ENCODE data around the gene FSD1L. TPM values are rescaled to one million over a fixed set of nuclear protein-coding genes. Genes with fewer than 3 reads are reported as not detected.
A peak's percentile ranks its signal among the peaks of the same experiment; 100 is the strongest.

FSD1L gene
- total and polyA plus RNA-seq, 2 experiments from 2014 or later = 8.8 to 10.1 TPM

- H3K9me3 ChIP-seq (ENCODE audit: low read depth) = no peaks in the 10 kb centered on the region
- no peaks in the 10 kb centered on the region for H3K36me3 ChIP-seq
- no peak overlapping the region for H3K4me3 ChIP-seq
- no peaks in the 10 kb centered on the region for H3K27me3 ChIP-seq
- H3K4me1 ChIP-seq (ENCODE audit: low read depth) = no peaks in the 10 kb centered on the region
- no peak overlapping the region for H3K27ac ChIP-seq
- TF ChIP-seq CTCF (IDR thresholded peaks at IDR 0.05; ENCODE audit: low read depth, low read length) = no peak
- DNase-seq (ENCODE audit: low read depth in 1 of 2, low spot score in 1 of 2) = no peak
Observed at GRCh38 chr9:105418588-105419500, 29.0 kb upstream of the FSD1L start.

GRCh38 chr9:105419816-105420597, 27.8 kb upstream of the FSD1L start:
- no peaks in the 10 kb centered on the region for H3K4me1 ChIP-seq (ENCODE audit: low read depth)
- TF ChIP-seq CTCF (IDR thresholded peaks at IDR 0.05; ENCODE audit: low read depth, low read length) = no peak
- H3K36me3 ChIP-seq = no peaks in the 10 kb centered on the region

GRCh38 chr9:105421154-105421553, 26.7 kb upstream of the FSD1L start:
- DNase-seq (ENCODE audit: low read depth in 1 of 2, low spot score in 1 of 2) = no peak
- Histone ChIP-seq H3K9me3 (ENCODE audit: low read depth) (no peaks in the 10 kb centered on the region), H3K4me1 (ENCODE audit: low read depth) (no peaks in the 10 kb centered on the region), H3K27me3 (no peaks in the 10 kb centered on the region), H3K4me3 (no peak overlapping the region), H3K36me3 (no peaks in the 10 kb centered on the region), H3K27ac (no peak overlapping the region)
- no peak for TF ChIP-seq CTCF (IDR thresholded peaks at IDR 0.05; ENCODE audit: low read depth, low read length)

More at GRCh38 chr9:105419816-105420597, 27.8 kb upstream of the FSD1L start:
- Histone ChIP-seq H3K4me3 (no peak overlapping the region), H3K27me3 (no peaks in the 10 kb centered on the region), H3K27ac (no peak overlapping the region), H3K9me3 (ENCODE audit: low read depth) (no peaks in the 10 kb centered on the region)
- DNase-seq (ENCODE audit: low read depth in 1 of 2, low spot score in 1 of 2) = no peak

GRCh38 chr9:105421864-105422263, 26.0 kb upstream of the FSD1L start:
- Histone ChIP-seq H3K36me3 (no peaks in the 10 kb centered on the region), H3K27ac (peak overlapping the region; percentile 60), H3K9me3 (ENCODE audit: low read depth) (no peaks in the 10 kb centered on the region), H3K27me3 (no peaks in the 10 kb centered on the region), H3K4me3 (no peak overlapping the region), H3K4me1 (ENCODE audit: low read depth) (no peaks in the 10 kb centered on the region)
- peak in 1 of 2 donors; percentile 15 for DNase-seq (ENCODE audit: low read depth in 1 of 2, low spot score in 1 of 2)
- TF ChIP-seq CTCF (IDR thresholded peaks at IDR 0.05; ENCODE audit: low read depth, low read length) = no peak

GRCh38 chr9:105425816-105426433, 21.9 kb upstream of the FSD1L start:
- Histone ChIP-seq H3K9me3 (ENCODE audit: low read depth) (no peaks in the 10 kb centered on the region), H3K27ac (no peak overlapping the region), H3K27me3 (no peaks in the 10 kb centered on the region), H3K4me3 (no peak overlapping the region), H3K36me3 (no peaks in the 10 kb centered on the region), H3K4me1 (ENCODE audit: low read depth) (no peaks in the 10 kb centered on the region)
- DNase-seq (ENCODE audit: low read depth in 1 of 2, low spot score in 1 of 2) = peak in 1 of 2 donors; percentile 56
- peak; percentile 59 for TF ChIP-seq CTCF (IDR thresholded peaks at IDR 0.05; ENCODE audit: low read depth, low read length)

Data from cardiac muscle cell (in vitro differentiated cells and primary cell).